Hepatocyte (in vitro differentiated cells): Measurements from ENCODE around the gene CHN2. TPM values are rescaled to one million over a fixed set of nuclear protein-coding genes. Genes with fewer than 3 reads are reported as not detected.

ENCODE experiments used
- DNase-seq: peaks from one replicate; pipeline ENCODE4 v3.0.0-alpha.2; 2016; ENCODE audit warnings: low spot score
- H2AFZ ChIP-seq: fragments of 200-600 bp; sonication (generic); 2 replicates; pipeline ENCODE4 v1.6.0; 2016; ENCODE audit warnings: antibody characterized with exemption, mild to moderate bottlenecking
- H3K27ac ChIP-seq: fragments of 200-600 bp; sonication (generic); 2 replicates; pipeline ENCODE4 v1.5.1; 2016; ENCODE audit warnings: mild to moderate bottlenecking
- H3K27me3 ChIP-seq: fragments of 200-600 bp; sonication (generic); 2 replicates; pipeline ENCODE4 v1.6.1; 2016
- H3K36me3 ChIP-seq: fragments of 200-600 bp; sonication (generic); replicated peaks from 2 replicates; pipeline ENCODE4 v1.5.1; 2016; ENCODE audit warnings: low read depth; ENCODE audit not compliant: insufficient read depth
- H3K4me1 ChIP-seq: fragments of 200-600 bp; sonication (generic); 2 replicates; pipeline ENCODE4 v1.5.1; 2016; ENCODE audit warnings: mild to moderate bottlenecking, moderate library complexity; ENCODE audit not compliant: insufficient read depth
- H3K4me2 ChIP-seq: fragments of 200-600 bp; sonication (generic); 2 replicates; pipeline ENCODE4 v1.6.0; 2016
- H3K4me3 ChIP-seq: fragments of 200-600 bp; sonication (generic); 2 replicates; pipeline ENCODE4 v1.5.1; 2016; ENCODE audit warnings: mild to moderate bottlenecking
- H3K79me2 ChIP-seq: fragments of 200-600 bp; sonication (generic); 2 replicates; pipeline ENCODE4 v1.6.0; 2017; ENCODE audit warnings: mild to moderate bottlenecking
- H3K9me2 ChIP-seq: fragments of 200-600 bp; sonication (generic); replicated peaks from 2 replicates; pipeline ENCODE4 v1.6.0; 2017; ENCODE audit warnings: mild to moderate bottlenecking; ENCODE audit not compliant: insufficient read depth
- H3K9me3 ChIP-seq: fragments of 200-600 bp; sonication (generic); 2 replicates; pipeline ENCODE4 v1.5.1; 2016; ENCODE audit warnings: low read depth, mild to moderate bottlenecking
- H4K20me1 ChIP-seq: fragments of 200-600 bp; sonication (generic); 2 replicates; pipeline ENCODE4 v1.6.0; 2016; ENCODE audit warnings: mild to moderate bottlenecking; ENCODE audit not compliant: insufficient read depth, poor library complexity, severe bottlenecking
- EZH2 ChIP-seq: fragments of 200-600 bp; sonication (generic); IDR thresholded peaks from 2 replicates; pipeline ENCODE4 v1.6.1; 2016; ENCODE audit warnings: antibody characterized with exemption, mild to moderate bottlenecking, borderline replicate concordance
- EZH2phosphoT487 ChIP-seq: fragments of 200-600 bp; sonication (generic); IDR thresholded peaks from one replicate; pipeline ENCODE4 v1.6.1; 2018; ENCODE audit warnings: antibody characterized with exemption, mild to moderate bottlenecking, low read depth, moderate library complexity; ENCODE audit not compliant: unreplicated experiment, severe bottlenecking
- WGBS: methylation state at CpG from one replicate; pipeline ENCODE4 v1.1.6; 2016; ENCODE audit warnings: low lambda C conversion rate; ENCODE audit errors: missing lambda C conversion rate; 5-methylcytosine and 5-hydroxymethylcytosine counted together
- polyA plus RNA-seq: library from polyadenylated mRNA; unstranded; fragments of >200 nt; fragmentation: Nextera tagmentation; extraction: Ambion mirVana; gene quantifications from 2 replicates; pipeline ENCODE4 v1.2.1, GENCODE V29; 2016
- total RNA-seq: library from RNA; depleted of rRNA; stranded (reverse); fragments of >200 nt; gene quantifications from 2 replicates; pipeline ENCODE4 v1.2.3, GENCODE V29; 2014
- TF ChIP-seq, protein P1 (sequence below): fragments of 200-600 bp; sonication (generic); IDR thresholded peaks from 2 replicates; pipeline ENCODE4 v1.5.1; 2016; ENCODE audit warnings: antibody characterized with exemption, mild to moderate bottlenecking; ENCODE audit not compliant: poor library complexity

Gene CHN2
- total and polyA plus RNA-seq, 2 experiments from 2014 or later, result 8.7 to 12.3 TPM

DNA sequence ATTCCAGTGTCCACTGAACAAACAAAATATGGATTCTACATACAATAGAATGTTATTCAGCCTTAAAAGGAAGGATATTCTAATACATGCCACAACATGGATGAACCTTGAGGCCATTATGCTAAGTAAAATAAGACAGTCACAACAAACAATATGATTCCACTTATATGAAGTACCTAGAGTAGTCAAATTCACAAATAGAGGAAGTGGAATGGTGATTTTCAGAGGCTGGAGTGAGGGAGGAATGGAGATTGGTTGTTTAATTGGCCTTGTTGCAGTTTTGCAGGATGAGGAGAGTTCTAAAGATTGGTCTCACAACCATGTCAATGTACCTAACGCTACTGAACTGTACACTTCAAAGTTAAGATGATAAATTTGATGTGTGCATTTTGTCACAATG, 119.6 kb downstream of the CHN2 start:
- no peak for DNase-seq
- H4K20me1 ChIP-seq, result no peaks in the 10 kb centered on the region
- H3K9me2 ChIP-seq, result no peaks in the 10 kb centered on the region
- no peaks in the 10 kb centered on the region for H3K79me2 ChIP-seq
- 100% methylated on average over 1 of the region's 1 CpG for WGBS
- no peaks in the 10 kb centered on the region for H3K36me3 ChIP-seq
- H2AFZ ChIP-seq, result no peak overlapping the region
- no peak for TF ChIP-seq EZH2phosphoT487
- no peak for TF ChIP-seq EZH2
- H3K4me3 ChIP-seq, result no peak overlapping the region
- H3K27ac ChIP-seq, result no peak overlapping the region
- no peak overlapping the region for H3K4me2 ChIP-seq
- no peaks in the 10 kb centered on the region for H3K9me3 ChIP-seq
- no peaks in the 10 kb centered on the region for H3K4me1 ChIP-seq
- no peaks in the 10 kb centered on the region for H3K27me3 ChIP-seq

GRCh38 chr7:29315122-29315891, 120.7 kb downstream of the CHN2 start:
- Histone ChIP-seq H3K9me3 (no peaks in the 10 kb centered on the region), H3K36me3 (no peaks in the 10 kb centered on the region), H3K79me2 (no peaks in the 10 kb centered on the region), H3K4me1 (no peaks in the 10 kb centered on the region), H3K4me2 (no peak overlapping the region), H3K27me3 (no peaks in the 10 kb centered on the region), H3K9me2 (no peaks in the 10 kb centered on the region), H3K27ac (no peak overlapping the region), H4K20me1 (no peaks in the 10 kb centered on the region), H3K4me3 (no peak overlapping the region), H2AFZ (no peak overlapping the region)
- no peak for DNase-seq
- TF ChIP-seq EZH2 (no peak), EZH2phosphoT487 (no peak)
- TF ChIP-seq, protein P1, sequence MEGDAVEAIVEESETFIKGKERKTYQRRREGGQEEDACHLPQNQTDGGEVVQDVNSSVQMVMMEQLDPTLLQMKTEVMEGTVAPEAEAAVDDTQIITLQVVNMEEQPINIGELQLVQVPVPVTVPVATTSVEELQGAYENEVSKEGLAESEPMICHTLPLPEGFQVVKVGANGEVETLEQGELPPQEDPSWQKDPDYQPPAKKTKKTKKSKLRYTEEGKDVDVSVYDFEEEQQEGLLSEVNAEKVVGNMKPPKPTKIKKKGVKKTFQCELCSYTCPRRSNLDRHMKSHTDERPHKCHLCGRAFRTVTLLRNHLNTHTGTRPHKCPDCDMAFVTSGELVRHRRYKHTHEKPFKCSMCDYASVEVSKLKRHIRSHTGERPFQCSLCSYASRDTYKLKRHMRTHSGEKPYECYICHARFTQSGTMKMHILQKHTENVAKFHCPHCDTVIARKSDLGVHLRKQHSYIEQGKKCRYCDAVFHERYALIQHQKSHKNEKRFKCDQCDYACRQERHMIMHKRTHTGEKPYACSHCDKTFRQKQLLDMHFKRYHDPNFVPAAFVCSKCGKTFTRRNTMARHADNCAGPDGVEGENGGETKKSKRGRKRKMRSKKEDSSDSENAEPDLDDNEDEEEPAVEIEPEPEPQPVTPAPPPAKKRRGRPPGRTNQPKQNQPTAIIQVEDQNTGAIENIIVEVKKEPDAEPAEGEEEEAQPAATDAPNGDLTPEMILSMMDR, result no peak
- 83% methylated on average over 3 of the region's 3 CpGs for WGBS

- no peak for TF ChIP-seq EZH2
- TF ChIP-seq, protein P1, result no peak
- TF ChIP-seq EZH2phosphoT487, result no peak
- WGBS, result 100% methylated on average over 2 of the region's 2 CpGs
- no peaks in the 10 kb centered on the region for H3K4me1 ChIP-seq
- DNase-seq, result no peak
- H3K9me3 ChIP-seq, result no peaks in the 10 kb centered on the region
- no peak overlapping the region for H3K4me3 ChIP-seq
- no peaks in the 10 kb centered on the region for H4K20me1 ChIP-seq
- no peaks in the 10 kb centered on the region for H3K79me2 ChIP-seq
- no peaks in the 10 kb centered on the region for H3K36me3 ChIP-seq
- no peak overlapping the region for H2AFZ ChIP-seq
- H3K9me2 ChIP-seq, result no peaks in the 10 kb centered on the region
- H3K27me3 ChIP-seq, result no peaks in the 10 kb centered on the region
- H3K27ac ChIP-seq, result no peak overlapping the region
- no peak overlapping the region for H3K4me2 ChIP-seq
These were observed 121.3 kb downstream of the CHN2 start for GRCh38 chr7:29315892-29316270.

DNA sequence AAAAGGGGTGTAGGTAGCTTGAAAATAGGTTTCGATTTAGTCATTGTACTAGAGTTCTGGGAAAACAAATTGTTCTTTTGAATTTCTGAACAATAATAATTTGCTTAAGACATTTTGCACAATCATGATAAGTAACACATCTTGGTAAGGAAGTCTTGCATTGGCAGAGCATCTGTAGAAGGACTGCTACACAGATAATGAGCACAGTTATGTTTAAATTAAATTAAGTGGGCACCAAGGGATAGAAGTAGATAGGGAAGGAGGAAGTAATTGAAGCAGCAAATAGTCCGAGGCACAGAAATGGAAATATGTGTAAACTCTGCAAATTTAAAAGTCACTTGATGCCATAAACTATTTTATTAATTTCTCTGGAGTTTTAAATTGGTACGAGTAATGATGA, 122.4 kb downstream of the CHN2 start:
- H4K20me1 ChIP-seq, result no peaks in the 10 kb centered on the region
- H3K4me2 ChIP-seq, result no peak overlapping the region
- TF ChIP-seq, protein P1, result no peak
- no peak for TF ChIP-seq EZH2
- no peak for TF ChIP-seq EZH2phosphoT487
- no peak overlapping the region for H2AFZ ChIP-seq
- H3K27me3 ChIP-seq, result no peaks in the 10 kb centered on the region
- H3K9me2 ChIP-seq, result no peaks in the 10 kb centered on the region
- no peak overlapping the region for H3K27ac ChIP-seq
- H3K4me1 ChIP-seq, result no peaks in the 10 kb centered on the region
- no peak for DNase-seq
- H3K9me3 ChIP-seq, result no peaks in the 10 kb centered on the region
- no peak overlapping the region for H3K4me3 ChIP-seq
- H3K36me3 ChIP-seq, result no peaks in the 10 kb centered on the region
- H3K79me2 ChIP-seq, result no peaks in the 10 kb centered on the region
- 92% methylated on average over 3 of the region's 3 CpGs for WGBS
